Muscle layer of duodenum (tissue), 2 donors: Measurements from ENCODE around the gene MAD1L1.
"Not testable (repeated sequence)": the region's sequence is repeated elsewhere in the genome, so short reads cannot be mapped to it uniquely, and the experiment has no call there.

Experiments
- H3K27ac ChIP-seq: one replicate; pipeline ENCODE4 v1.7.0; 2013; ENCODE audit warnings: mild to moderate bottlenecking, low read length
- H3K27me3 ChIP-seq: one replicate; pipeline ENCODE4 v1.7.0; 2013; ENCODE audit warnings: low read depth, mild to moderate bottlenecking, control low read depth, low read length
- H3K36me3 ChIP-seq, 2 donors: one replicate each; pipeline ENCODE4 v1.7.0; 2013; ENCODE audit warnings: low read length in 2 of 2, control low read depth in 1 of 2, mild to moderate bottlenecking in 1 of 2; ENCODE audit not compliant: insufficient read depth in 2 of 2, control insufficient read depth in 1 of 2
- H3K4me1 ChIP-seq, 2 donors: one replicate each; pipeline ENCODE4 v1.7.0; 2013; ENCODE audit warnings: low read length in 2 of 2, mild to moderate bottlenecking in 2 of 2, control low read depth in 1 of 2, moderate library complexity in 1 of 2; ENCODE audit not compliant: insufficient read depth in 2 of 2, control insufficient read depth in 1 of 2
- H3K4me3 ChIP-seq, 2 donors: one replicate each; pipeline ENCODE4 v1.7.0; 2013; ENCODE audit warnings: low read length in 2 of 2, low read depth in 1 of 2, mild to moderate bottlenecking in 1 of 2
- H3K9me3 ChIP-seq, 2 donors: one replicate each; pipeline ENCODE4 v1.7.0; 2013; ENCODE audit warnings: low read length in 2 of 2, control low read depth in 1 of 2, mild to moderate bottlenecking in 1 of 2; ENCODE audit not compliant: control insufficient read depth in 1 of 2
- donor health status: healthy.

The MAD1L1 gene

GRCh38 chr7:1883031-1883761 is 349.5 kb downstream of the MAD1L1 start:
- Histone ChIP-seq H3K4me1 (no peaks in the 10 kb centered on the region), H3K4me3 (no peak overlapping the region), H3K36me3 (peaks cover 0 to 5% of the 10 kb centered on the region in 2 donors), H3K27me3 (no peaks in the 10 kb centered on the region), H3K9me3 (peaks cover 0 to 1% of the 10 kb centered on the region in 2 donors), H3K27ac (no peak overlapping the region)

GRCh38 chr7:1882451-1882850 is 350.3 kb downstream of the MAD1L1 start:
- Histone ChIP-seq H3K4me1 (no peaks in the 10 kb centered on the region), H3K4me3 (no peak overlapping the region), H3K9me3 (peaks cover 0 to 3% of the 10 kb centered on the region in 2 donors), H3K27ac (no peak overlapping the region), H3K36me3 (no peaks in the 10 kb centered on the region), H3K27me3 (no peaks in the 10 kb centered on the region)

GRCh38 chr7:1881946-1882345 is 350.8 kb downstream of the MAD1L1 start:
- Histone ChIP-seq H3K9me3 (peaks cover 0 to 3% of the 10 kb centered on the region in 2 donors), H3K4me1 (no peaks in the 10 kb centered on the region), H3K36me3 (no peaks in the 10 kb centered on the region), H3K27me3 (no peaks in the 10 kb centered on the region), H3K4me3 (no peak overlapping the region), H3K27ac (no peak overlapping the region)

GRCh38 chr7:1876641-1877040 is 356.1 kb downstream of the MAD1L1 start:
- H3K27ac ChIP-seq, H3K4me1 ChIP-seq, H3K4me3 ChIP-seq, H3K36me3 ChIP-seq, H3K9me3 ChIP-seq, H3K27me3 ChIP-seq: not testable (repeated sequence)

- not testable (repeated sequence) for H3K4me1 ChIP-seq, H3K27ac ChIP-seq, H3K4me3 ChIP-seq, H3K9me3 ChIP-seq, H3K36me3 ChIP-seq, H3K27me3 ChIP-seq
These were observed 357.1 kb downstream of the MAD1L1 start for GRCh38 chr7:1875392-1876199.

GRCh38 chr7:1874590-1875391 is 358.0 kb downstream of the MAD1L1 start:
- H3K9me3 ChIP-seq, H3K36me3 ChIP-seq, H3K27me3 ChIP-seq, H3K4me1 ChIP-seq, H3K4me3 ChIP-seq, H3K27ac ChIP-seq: not testable (repeated sequence)

- no peak overlapping the region for H3K27ac ChIP-seq
- H3K36me3 ChIP-seq, result no peaks in the 10 kb centered on the region
- H3K4me1 ChIP-seq, result no peaks in the 10 kb centered on the region
- H3K4me3 ChIP-seq, result no peak overlapping the region
- no peaks in the 10 kb centered on the region for H3K27me3 ChIP-seq
- peaks cover 0 to 3% of the 10 kb centered on the region in 2 donors for H3K9me3 ChIP-seq
These were observed 358.7 kb downstream of the MAD1L1 start for GRCh38 chr7:1873857-1874589.

GRCh38 chr7:1873421-1873820 is 359.3 kb downstream of the MAD1L1 start:
- Histone ChIP-seq H3K27ac (no peak overlapping the region), H3K4me3 (no peak overlapping the region), H3K36me3 (no peaks in the 10 kb centered on the region), H3K9me3 (peaks cover 0 to 3% of the 10 kb centered on the region in 2 donors), H3K27me3 (no peaks in the 10 kb centered on the region), H3K4me1 (no peaks in the 10 kb centered on the region)

- Histone ChIP-seq H3K9me3 (peaks cover 0 to under 1% of the 10 kb centered on the region in 2 donors), H3K27me3 (no peaks in the 10 kb centered on the region), H3K4me3 (no peak overlapping the region), H3K36me3 (no peaks in the 10 kb centered on the region), H3K4me1 (no peaks in the 10 kb centered on the region), H3K27ac (no peak overlapping the region)
These were observed 359.7 kb downstream of the MAD1L1 start for GRCh38 chr7:1873070-1873405.

GRCh38 chr7:1872191-1873069 is 360.3 kb downstream of the MAD1L1 start:
- Histone ChIP-seq H3K27me3 (no peaks in the 10 kb centered on the region), H3K9me3 (no peaks in the 10 kb centered on the region), H3K27ac (no peak overlapping the region), H3K4me1 (no peaks in the 10 kb centered on the region), H3K36me3 (no peaks in the 10 kb centered on the region), H3K4me3 (no peak overlapping the region)
